SK-N-SH (cell line): ENCODE measurements around the gene DENND5B. TPM values are rescaled to one million over a fixed set of nuclear protein-coding genes. Genes with fewer than 3 reads are reported as not detected.
A peak's percentile ranks its signal among the peaks of the same experiment; 100 is the strongest.

ENCODE experiments used
- CTCF ChIA-PET: fragments of 300-600, 350-600 bp; formaldehyde crosslinking; extraction: SDS; loops from one replicate; lab custom pipeline; 2021; lab: Yijun Ruan, JAX
- POLR2A ChIA-PET: fragments of 350-600 bp; sonication (Branson Sonifier 250); formaldehyde crosslinking; extraction: SDS; loops from one replicate; lab custom pipeline; 2020; ENCODE audit warnings: antibody characterized with exemption, inconsistent platforms; lab: Yijun Ruan, JAX
- DNase-seq: peaks from one replicate; pipeline ENCODE4 v3.0.0; 2012
- H2AFZ ChIP-seq: fragments of 200-600 bp; sonication (generic); 2 replicates; pipeline ENCODE4 v1.8.1; 2016; ENCODE audit warnings: antibody characterized with exemption, mild to moderate bottlenecking, low read depth
- H3F3A ChIP-seq: fragments of 200-600 bp; sonication (generic); replicated peaks from 2 replicates; pipeline ENCODE3; 2016; ENCODE audit warnings: antibody characterized with exemption, mild to moderate bottlenecking; ENCODE audit not compliant: insufficient read depth
- H3K27ac ChIP-seq, 2 experiments: fragments of 200-500 bp in 1 of 2; fragments of 200-600 bp in 1 of 2; sonication (Bioruptor generic) in 1 of 2; sonication (generic), shearing (Covaris generic) in 1 of 2; 2 replicates each; pipeline versions ENCODE4 v1.5.1 to v1.6.1; 2014 to 2016; ENCODE audit warnings: low read depth in 2 of 2, inconsistent platforms in 1 of 2, low read length in 1 of 2, mild to moderate bottlenecking in 1 of 2, mixed read lengths in 1 of 2
- H3K27me3 ChIP-seq: fragments of 200-600 bp; sonication (generic), shearing (Covaris generic); 2 replicates; pipeline ENCODE4 v1.6.1; 2016; ENCODE audit warnings: mixed run types; ENCODE audit not compliant: insufficient read depth
- H3K36me3 ChIP-seq, 2 experiments: fragments of 200-500 bp in 1 of 2; fragments of 200-600 bp in 1 of 2; sonication (Bioruptor generic) in 1 of 2; sonication (generic) in 1 of 2; replicated peaks in 1 of 2; 2 replicates each; pipeline versions ENCODE3 to v1.5.1; 2014 to 2016; ENCODE audit warnings: low read length in 1 of 2, mild to moderate bottlenecking in 1 of 2; ENCODE audit not compliant: insufficient read depth in 2 of 2, control insufficient read depth in 1 of 2
- H3K4me1 ChIP-seq, 2 experiments: fragments of 200-500 bp in 1 of 2; fragments of 200-600 bp in 1 of 2; sonication (Bioruptor generic) in 1 of 2; sonication (generic), shearing (Covaris generic) in 1 of 2; 2 replicates each; pipeline versions ENCODE4 v1.5.1 to v1.6.1; 2014 to 2016; ENCODE audit warnings: low read depth in 1 of 2, low read length in 1 of 2, mixed run types in 1 of 2; ENCODE audit not compliant: insufficient read depth in 2 of 2, control insufficient read depth in 1 of 2
- H3K4me2 ChIP-seq: fragments of 200-600 bp; sonication (generic), shearing (Covaris generic); 2 replicates; pipeline ENCODE4 v1.6.1; 2017; ENCODE audit warnings: mixed run types
- H3K4me3 ChIP-seq, 2 experiments: fragments of 200-500 bp in 1 of 2; fragments of 200-600 bp in 1 of 2; sonication (Bioruptor generic) in 1 of 2; sonication (generic), shearing (Covaris generic) in 1 of 2; 2 replicates each; pipeline versions ENCODE4 v1.5.1 to v1.8.1; 2014 to 2016; ENCODE audit warnings: low read depth in 2 of 2, inconsistent platforms in 1 of 2, low read length in 1 of 2, mild to moderate bottlenecking in 1 of 2, mixed read lengths in 1 of 2, moderate library complexity in 1 of 2
- H3K79me2 ChIP-seq: fragments of 200-600 bp; sonication (generic); 2 replicates; pipeline ENCODE4 v1.8.1; 2017; ENCODE audit warnings: mild to moderate bottlenecking; ENCODE audit not compliant: insufficient read depth
- H3K9ac ChIP-seq: fragments of 200-600 bp; sonication (generic); 2 replicates; pipeline ENCODE4 v1.6.1; 2017; ENCODE audit warnings: mixed run types
- H3K9me2 ChIP-seq: fragments of 200-600 bp; sonication (generic); 2 replicates; pipeline ENCODE4 v1.6.1; 2017; ENCODE audit warnings: mixed run types
- H3K9me3 ChIP-seq: fragments of 200-600 bp; sonication (generic); 2 replicates; pipeline ENCODE4 v1.6.1; 2017; ENCODE audit warnings: mixed run types, mild to moderate bottlenecking, moderate library complexity
- H4K20me1 ChIP-seq: fragments of 200-600 bp; sonication (generic); 2 replicates; pipeline ENCODE4 v1.6.1; 2017; ENCODE audit warnings: mild to moderate bottlenecking, mixed run types; ENCODE audit not compliant: insufficient read depth
- CTCF ChIP-seq: fragments of 200-600 bp; sonication (generic); IDR thresholded peaks from 2 replicates; pipeline ENCODE4 v1.6.1; 2017; ENCODE audit warnings: antibody characterized with exemption, mild to moderate bottlenecking, moderate library complexity
- FOXM1 ChIP-seq: IDR thresholded peaks from 2 replicates; pipeline ENCODE4 v1.4.0; 2012; ENCODE audit warnings: low read depth, mild to moderate bottlenecking
- REST ChIP-seq: IDR thresholded peaks from 2 replicates; pipeline ENCODE4 v1.6.1; 2012; ENCODE audit warnings: mild to moderate bottlenecking, low read depth, low read length, moderate library complexity
- RFX5 ChIP-seq: IDR thresholded peaks from 2 replicates; pipeline ENCODE4 v1.6.1; 2012; ENCODE audit warnings: mild to moderate bottlenecking, improper control_type of control experiment, low read length
- USF1 ChIP-seq: IDR thresholded peaks from 2 replicates; pipeline ENCODE4 v1.4.0; 2012; ENCODE audit warnings: low read depth, borderline replicate concordance
- USF2 ChIP-seq: fragments of 150-350 bp; IDR thresholded peaks from 2 replicates; pipeline ENCODE4 v1.6.1; 2017; ENCODE audit warnings: antibody characterized with exemption, low read length, low read depth, borderline replicate concordance
- WGBS: methylation state at CpG from one replicate; pipeline ENCODE4 v1.1.6; 2017; ENCODE audit warnings: low lambda C conversion rate; 5-methylcytosine and 5-hydroxymethylcytosine counted together
- polyA plus RNA-seq, 3 experiments: library from polyadenylated mRNA; depleted of rRNA; stranded (reverse); fragments of >200 nt; gene quantifications; 2 replicates each; pipeline ENCODE4 v1.2.3, GENCODE V29; 2012

The DENND5B gene
- polyA plus RNA-seq, 1 of the 3 experiments (the other 2 are of a cell fraction) = 5.3 TPM

- TF ChIP-seq REST (no peak), USF1 (peak; percentile 64), USF2 (no peak)
Observed at GRCh38 chr12:31589904-31590641, 863 bp downstream of the DENND5B start (continued).

GRCh38 chr12:31589598-31589903 is 1.4 kb downstream of the DENND5B start:
- CTCF ChIA-PET = interaction anchor here (1.1 to 2.2 kb wide), 4 partner anchors 17 to 186 kb away, joined by 3 to 9 read pairs (median 6); no protein-coding TSS in a partner anchor
- POLR2A ChIA-PET = interaction anchor here (0.6 to 1.5 kb wide), 2 partner anchors 10 to 598 kb away, joined by 3 read pairs; no protein-coding TSS in a partner anchor

More at GRCh38 chr12:31589598-31589903, 1.4 kb downstream of the DENND5B start:
- Histone ChIP-seq H3K27me3 (no peaks in the 10 kb centered on the region), H3K4me1 (peaks cover 8 to 14% of the 10 kb centered on the region in 2 experiments; a peak in 3 of 4 replicates), H3K9me2 (no peaks in the 10 kb centered on the region), H3K9ac (peak overlapping the region; percentile 89), H3K27ac (peak overlapping the region; percentile 89 to 93), H3K4me2 (peak overlapping the region; percentile 89), H4K20me1 (no peaks in the 10 kb centered on the region), H3K4me3 (peak overlapping the region; percentile 83 to 88), H2AFZ (peak overlapping the region; percentile 61), H3K9me3 (no peaks in the 10 kb centered on the region), H3K36me3 (no peaks in the 10 kb centered on the region), H3F3A (peaks cover 3% of the 10 kb centered on the region), H3K79me2 (peaks cover 58% of the 10 kb centered on the region)
- no peak for DNase-seq
- no peak for TF ChIP-seq CTCF
- peak; percentile 67; the same call in 1 of the 2 replicates for TF ChIP-seq RFX5
- no peak for TF ChIP-seq FOXM1
- WGBS = under 1% methylated on average over 14 of the region's 15 CpGs
